ENCODE results near the gene RABL6.

Gene RABL6

DNA sequence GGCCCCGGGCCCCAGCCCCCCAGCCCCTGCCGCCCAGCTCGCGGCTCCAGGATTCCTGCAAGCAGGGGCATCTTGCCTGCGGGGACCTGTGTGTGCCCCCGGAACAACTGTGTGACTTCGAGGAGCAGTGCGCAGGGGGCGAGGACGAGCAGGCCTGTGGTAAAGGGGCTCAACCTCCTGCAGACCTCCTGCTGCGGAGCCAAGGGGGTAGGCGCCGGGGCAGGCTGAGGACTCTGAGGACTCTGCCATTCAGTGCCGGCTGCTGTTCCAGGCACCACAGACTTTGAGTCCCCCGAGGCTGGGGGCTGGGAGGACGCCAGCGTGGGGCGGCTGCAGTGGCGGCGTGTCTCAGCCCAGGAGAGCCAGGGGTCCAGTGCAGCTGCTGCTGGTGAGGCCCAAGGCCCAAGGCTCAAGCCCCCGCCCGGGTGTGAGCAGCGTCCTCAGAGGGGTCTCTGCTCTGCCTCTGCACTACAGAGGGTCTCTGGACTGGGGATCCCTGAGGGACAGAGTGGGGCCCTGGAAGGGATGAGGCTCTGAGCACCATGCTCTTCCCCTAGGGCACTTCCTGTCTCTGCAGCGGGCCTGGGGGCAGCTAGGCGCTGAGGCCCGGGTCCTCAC is 47.8 kb downstream of the RABL6 start:
- no peak for DNase-seq (ENCODE audit: low spot score)

GRCh38 chr9:136856079-136856476 is 48.3 kb downstream of the RABL6 start:
- TF ChIP-seq, protein P1, sequence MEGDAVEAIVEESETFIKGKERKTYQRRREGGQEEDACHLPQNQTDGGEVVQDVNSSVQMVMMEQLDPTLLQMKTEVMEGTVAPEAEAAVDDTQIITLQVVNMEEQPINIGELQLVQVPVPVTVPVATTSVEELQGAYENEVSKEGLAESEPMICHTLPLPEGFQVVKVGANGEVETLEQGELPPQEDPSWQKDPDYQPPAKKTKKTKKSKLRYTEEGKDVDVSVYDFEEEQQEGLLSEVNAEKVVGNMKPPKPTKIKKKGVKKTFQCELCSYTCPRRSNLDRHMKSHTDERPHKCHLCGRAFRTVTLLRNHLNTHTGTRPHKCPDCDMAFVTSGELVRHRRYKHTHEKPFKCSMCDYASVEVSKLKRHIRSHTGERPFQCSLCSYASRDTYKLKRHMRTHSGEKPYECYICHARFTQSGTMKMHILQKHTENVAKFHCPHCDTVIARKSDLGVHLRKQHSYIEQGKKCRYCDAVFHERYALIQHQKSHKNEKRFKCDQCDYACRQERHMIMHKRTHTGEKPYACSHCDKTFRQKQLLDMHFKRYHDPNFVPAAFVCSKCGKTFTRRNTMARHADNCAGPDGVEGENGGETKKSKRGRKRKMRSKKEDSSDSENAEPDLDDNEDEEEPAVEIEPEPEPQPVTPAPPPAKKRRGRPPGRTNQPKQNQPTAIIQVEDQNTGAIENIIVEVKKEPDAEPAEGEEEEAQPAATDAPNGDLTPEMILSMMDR (IDR thresholded peaks at IDR 0.05; ENCODE audit: extremely low read depth, missing control alignments), result no peak
- DNase-seq (ENCODE audit: low spot score), result no peak

More for the DNA sequence above, 47.8 kb downstream of the RABL6 start:
- TF ChIP-seq, protein P1 (IDR thresholded peaks at IDR 0.05; ENCODE audit: extremely low read depth, missing control alignments), result no peak

DNA sequence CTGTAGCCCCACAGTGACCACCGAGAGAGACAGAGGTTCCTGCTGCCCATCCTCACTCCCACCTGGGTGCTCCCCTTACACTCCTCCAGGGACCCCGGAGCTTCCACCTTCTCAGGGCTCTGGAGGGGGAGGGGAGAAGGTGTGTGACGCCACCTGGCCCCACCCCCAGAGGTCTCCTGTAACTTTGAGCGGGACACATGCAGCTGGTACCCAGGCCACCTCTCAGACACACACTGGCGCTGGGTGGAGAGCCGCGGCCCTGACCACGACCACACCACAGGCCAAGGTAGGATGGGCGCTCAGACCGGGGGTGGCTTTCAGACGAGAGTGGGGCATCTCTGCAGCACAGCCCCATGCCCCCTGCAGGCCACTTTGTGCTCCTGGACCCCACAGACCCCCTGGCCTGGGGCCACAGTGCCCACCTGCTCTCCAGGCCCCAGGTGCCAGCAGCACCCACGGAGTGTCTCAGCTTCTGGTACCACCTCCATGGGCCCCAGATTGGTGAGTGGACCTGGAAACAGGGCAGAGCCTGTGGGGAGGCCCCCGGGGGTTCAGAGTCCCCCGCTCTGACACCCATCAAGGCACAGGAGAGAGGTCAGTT is 48.9 kb downstream of the RABL6 start:
- DNase-seq (ENCODE audit: low spot score), result no peak
- TF ChIP-seq, protein P1 (IDR thresholded peaks at IDR 0.05; ENCODE audit: extremely low read depth, missing control alignments), result no peak

DNA sequence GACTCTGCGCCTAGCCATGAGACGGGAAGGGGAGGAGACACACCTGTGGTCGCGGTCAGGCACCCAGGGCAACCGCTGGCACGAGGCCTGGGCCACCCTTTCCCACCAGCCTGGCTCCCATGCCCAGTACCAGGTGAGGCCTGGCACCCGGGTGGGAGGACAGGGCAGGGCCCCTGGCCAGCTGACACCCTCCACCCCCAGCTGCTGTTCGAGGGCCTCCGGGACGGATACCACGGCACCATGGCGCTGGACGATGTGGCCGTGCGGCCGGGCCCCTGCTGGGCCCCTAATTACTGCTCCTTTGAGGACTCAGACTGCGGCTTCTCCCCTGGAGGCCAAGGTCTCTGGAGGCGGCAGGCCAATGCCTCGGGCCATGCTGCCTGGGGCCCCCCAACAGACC is 49.4 kb downstream of the RABL6 start:
- TF ChIP-seq, protein P1 (IDR thresholded peaks at IDR 0.05; ENCODE audit: extremely low read depth, missing control alignments), result no peak
- no peak for DNase-seq (ENCODE audit: low spot score)

- no peak for DNase-seq (ENCODE audit: low spot score)
- TF ChIP-seq, protein P1 (IDR thresholded peaks at IDR 0.05; ENCODE audit: extremely low read depth, missing control alignments), result no peak
Observed at GRCh38 chr9:136857581-136858412, 50.0 kb downstream of the RABL6 start.

- TF ChIP-seq, protein P1 (IDR thresholded peaks at IDR 0.05; ENCODE audit: extremely low read depth, missing control alignments), result no peak
- DNase-seq (ENCODE audit: low spot score), result no peak
Observed at GRCh38 chr9:136858452-136858843, 50.7 kb downstream of the RABL6 start.
